Measurements from ENCODE around the gene ZMAT1. TPM values are rescaled to one million over a fixed set of nuclear protein-coding genes. Genes with fewer than 3 reads are reported as not detected.
"Not testable (repeated sequence)": the region's sequence is repeated elsewhere in the genome, so short reads cannot be mapped to it uniquely, and the experiment has no call there.

ZMAT1 gene
- polyA plus RNA-seq, 2 of the 4 experiments (the other 2 are of a cell fraction): 0.03 to 0.59 TPM

DNA sequence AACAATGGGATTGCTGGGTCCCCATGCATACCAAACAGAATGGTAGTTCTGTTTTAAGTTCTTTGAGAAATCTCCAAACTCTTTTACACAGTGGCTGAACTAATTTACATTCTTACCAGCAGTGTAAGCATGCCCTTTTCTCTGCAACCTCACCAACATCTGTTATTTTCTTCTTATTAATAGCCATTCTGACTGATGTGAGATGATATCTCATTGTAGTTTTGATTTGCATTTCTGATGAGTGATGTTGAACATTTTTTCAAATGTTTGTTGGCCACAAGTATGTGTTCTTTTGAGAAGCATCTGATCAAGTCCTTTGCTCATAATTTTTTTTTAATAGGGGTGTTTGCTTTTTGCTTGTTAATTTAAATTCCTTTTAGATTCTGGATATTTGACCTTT, 41.2 kb upstream of the ZMAT1 start (continued):
- TF ChIP-seq, protein P1, sequence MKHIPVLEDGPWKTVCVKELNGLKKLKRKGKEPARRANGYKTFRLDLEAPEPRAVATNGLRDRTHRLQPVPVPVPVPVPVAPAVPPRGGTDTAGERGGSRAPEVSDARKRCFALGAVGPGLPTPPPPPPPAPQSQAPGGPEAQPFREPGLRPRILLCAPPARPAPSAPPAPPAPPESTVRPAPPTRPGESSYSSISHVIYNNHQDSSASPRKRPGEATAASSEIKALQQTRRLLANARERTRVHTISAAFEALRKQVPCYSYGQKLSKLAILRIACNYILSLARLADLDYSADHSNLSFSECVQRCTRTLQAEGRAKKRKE (CRISPR knock-in tag; IDR thresholded peaks at IDR 0.05; ENCODE audit: low read depth): no peak
- TF ChIP-seq ZSCAN20 (CRISPR knock-in tag; IDR thresholded peaks at IDR 0.05): no peak

DNA sequence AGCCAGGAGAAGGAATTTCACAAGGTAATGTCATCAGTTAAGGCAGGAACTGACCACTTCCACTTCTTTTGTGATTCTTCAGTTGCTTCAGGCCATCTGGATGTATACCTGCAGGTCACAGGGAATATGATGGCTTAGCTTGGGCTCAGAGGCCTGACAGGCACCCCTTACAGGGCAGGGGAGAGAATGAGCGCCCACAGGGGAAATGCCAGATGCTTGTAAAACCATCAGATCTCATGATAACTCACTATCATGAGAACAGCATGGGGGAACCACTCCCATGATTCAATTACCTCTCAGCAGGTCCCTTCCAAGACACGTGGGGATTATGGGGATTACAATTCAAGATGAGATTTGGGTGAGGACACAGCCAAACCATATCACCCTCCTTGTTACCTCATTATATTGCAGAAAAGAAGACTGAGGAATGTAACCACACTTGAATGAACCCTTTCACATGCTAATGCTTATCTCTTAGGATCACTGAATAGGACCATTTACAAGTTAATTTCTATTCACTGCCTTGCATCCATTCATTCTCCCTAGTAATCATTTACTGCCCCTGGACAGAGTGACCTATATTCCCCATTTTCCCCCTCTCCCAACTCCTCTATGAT, 33.2 kb upstream of the ZMAT1 start:
- ATAC-seq; H3K4me3 ChIP-seq; H3K9me3 ChIP-seq; H3K4me2 ChIP-seq; CTCF ChIA-PET; H3K27ac ChIP-seq; H3K4me1 ChIP-seq; FAIRE-seq; POLR2A ChIA-PET; DNase-seq (ENCODE audit: low read depth in 1 of 2, low spot score in 1 of 2): not testable (repeated sequence)
- 4% methylated on average over 2 of the region's 2 CpGs for whole genome bisulfite sequencing (ENCODE audit: missing lambda C conversion rate)

DNA sequence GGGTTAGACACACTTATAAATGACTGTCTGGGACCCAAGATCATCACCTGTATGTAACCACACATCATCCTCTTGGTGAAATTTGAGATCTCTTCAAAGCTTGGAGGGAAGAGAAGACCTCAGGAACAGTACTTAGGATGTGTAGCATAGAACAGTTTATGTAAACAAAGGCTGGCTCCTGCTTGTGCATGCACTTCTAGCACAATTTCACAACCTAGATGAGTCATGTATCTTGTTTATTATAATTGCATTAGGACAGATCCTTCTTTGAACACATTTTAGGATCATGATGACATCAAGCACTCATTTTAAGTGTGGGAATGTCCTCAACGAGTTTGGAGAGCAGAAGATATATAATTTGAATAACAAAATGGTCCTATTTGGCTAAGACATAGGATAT, 26.3 kb upstream of the ZMAT1 start:
- Histone ChIP-seq H3K27ac (no peak overlapping the region), H3K4me3 (no peak overlapping the region), H3K4me2 (no peak overlapping the region), H3K9me3 (no peaks in the 10 kb centered on the region), H3K4me1 (no peaks in the 10 kb centered on the region)
- WGBS (ENCODE audit: missing lambda C conversion rate): 0% methylated on average over 1 of the region's 1 CpG
- CTCF ChIA-PET: no interaction called here
- POLR2A ChIA-PET: no interaction called here
- DNase-seq (ENCODE audit: low read depth in 1 of 2, low spot score in 1 of 2) (no peak), ATAC-seq (no peak), FAIRE-seq (no peak)
- TF ChIP-seq POLR2AphosphoS2 (conservative IDR thresholded peaks at IDR 0.05; ENCODE audit: low read length) (no peak), SMC3 (IDR thresholded peaks at IDR 0.05) (no peak), RAD21 (conservative IDR thresholded peaks at IDR 0.05 in 1 of 2, IDR thresholded peaks at IDR 0.05 in 1 of 2) (no peak)

DNA sequence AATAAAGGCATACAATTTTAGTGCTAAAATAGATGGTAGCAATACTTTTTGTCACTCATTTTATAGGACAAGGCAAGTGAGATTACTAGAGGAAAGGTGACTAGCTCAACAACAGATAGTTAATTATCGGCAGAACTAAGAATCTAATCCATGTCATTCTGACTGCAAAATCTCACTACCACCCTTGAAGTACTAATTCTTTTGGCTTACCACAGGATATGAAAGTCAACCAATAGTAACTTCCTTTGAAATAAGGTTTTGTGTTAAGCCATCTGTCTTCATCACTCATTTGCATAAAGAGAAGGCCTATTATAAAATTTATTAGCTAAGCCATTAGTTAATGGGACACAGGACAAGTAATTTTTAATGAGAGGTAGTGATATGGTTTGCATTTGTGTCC, 25.3 kb upstream of the ZMAT1 start:
- Histone ChIP-seq H3K4me2 (no peak overlapping the region), H3K4me3 (no peak overlapping the region), H3K9me3 (no peaks in the 10 kb centered on the region), H3K27ac (no peak overlapping the region), H3K4me1 (no peaks in the 10 kb centered on the region)
- TF ChIP-seq HEYL (CRISPR knock-in tag; IDR thresholded peaks at IDR 0.05) (no peak), CHD4 (IDR thresholded peaks at IDR 0.05; ENCODE audit: borderline replicate concordance) (no peak), NR3C1 (IDR thresholded peaks at IDR 0.05) (no peak), JUNB (IDR thresholded peaks at IDR 0.05) (no peak), HOXA7 (CRISPR knock-in tag; IDR thresholded peaks at IDR 0.05) (no peak), SMC3 (IDR thresholded peaks at IDR 0.05) (no peak), PHF8 (IDR thresholded peaks at IDR 0.05; ENCODE audit: borderline replicate concordance, low read depth) (no peak), HOXB5 (CRISPR knock-in tag; IDR thresholded peaks at IDR 0.05) (no peak), TFCP2L1 (CRISPR knock-in tag; IDR thresholded peaks at IDR 0.05) (no peak), EP300 (IDR thresholded peaks at IDR 0.05) (no peak), ESRRA (IDR thresholded peaks at IDR 0.05; ENCODE audit: borderline replicate concordance, low read length) (no peak), JUN (IDR thresholded peaks at IDR 0.05) (no peak), EHF (CRISPR knock-in tag; IDR thresholded peaks at IDR 0.05) (no peak)
- TF ChIP-seq, protein P2, sequence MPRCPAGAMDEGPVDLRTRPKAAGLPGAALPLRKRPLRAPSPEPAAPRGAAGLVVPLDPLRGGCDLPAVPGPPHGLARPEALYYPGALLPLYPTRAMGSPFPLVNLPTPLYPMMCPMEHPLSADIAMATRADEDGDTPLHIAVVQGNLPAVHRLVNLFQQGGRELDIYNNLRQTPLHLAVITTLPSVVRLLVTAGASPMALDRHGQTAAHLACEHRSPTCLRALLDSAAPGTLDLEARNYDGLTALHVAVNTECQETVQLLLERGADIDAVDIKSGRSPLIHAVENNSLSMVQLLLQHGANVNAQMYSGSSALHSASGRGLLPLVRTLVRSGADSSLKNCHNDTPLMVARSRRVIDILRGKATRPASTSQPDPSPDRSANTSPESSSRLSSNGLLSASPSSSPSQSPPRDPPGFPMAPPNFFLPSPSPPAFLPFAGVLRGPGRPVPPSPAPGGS (IDR thresholded peaks at IDR 0.05): no peak
- 55% methylated on average over 1 of the region's 1 CpG for WGBS (ENCODE audit: missing lambda C conversion rate)
- CTCF ChIA-PET: no interaction called here
- no peak for ATAC-seq
- POLR2A ChIA-PET: no interaction called here
- no peak for FAIRE-seq
- DNase-seq (ENCODE audit: low read depth in 1 of 2, low spot score in 1 of 2): no peak

DNA sequence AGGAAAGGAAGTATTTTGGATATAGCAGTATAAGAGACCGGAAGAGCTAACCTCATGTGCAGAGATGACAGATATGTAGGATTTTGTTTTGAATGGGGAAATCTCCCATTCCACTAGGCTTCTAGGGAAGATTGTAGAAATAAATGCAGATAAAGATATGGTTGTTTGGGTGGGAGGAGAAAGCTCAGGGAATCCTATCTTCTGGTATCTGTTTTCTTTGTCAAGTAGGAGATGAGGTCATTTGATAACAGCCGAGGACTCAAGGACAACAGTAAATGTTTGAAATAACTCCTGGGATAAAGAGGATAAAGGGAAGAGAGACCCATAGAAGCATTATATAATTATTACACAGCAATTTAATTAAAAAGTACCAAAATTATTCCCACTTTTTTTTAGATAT, 24.7 kb upstream of the ZMAT1 start:
- Histone ChIP-seq H3K4me2 (no peak overlapping the region), H3K4me1 (no peaks in the 10 kb centered on the region), H3K9me3 (no peaks in the 10 kb centered on the region), H3K27ac (no peak overlapping the region), H3K4me3 (no peak overlapping the region)
- DNase-seq (ENCODE audit: low read depth in 1 of 2, low spot score in 1 of 2): no peak
- no peak for ATAC-seq
- 0% methylated on average over 2 of the region's 2 CpGs for WGBS (ENCODE audit: missing lambda C conversion rate)
- no peak for FAIRE-seq
- ChIA-PET POLR2A (no interaction called here), CTCF (no interaction called here)
- TF ChIP-seq, protein P3, sequence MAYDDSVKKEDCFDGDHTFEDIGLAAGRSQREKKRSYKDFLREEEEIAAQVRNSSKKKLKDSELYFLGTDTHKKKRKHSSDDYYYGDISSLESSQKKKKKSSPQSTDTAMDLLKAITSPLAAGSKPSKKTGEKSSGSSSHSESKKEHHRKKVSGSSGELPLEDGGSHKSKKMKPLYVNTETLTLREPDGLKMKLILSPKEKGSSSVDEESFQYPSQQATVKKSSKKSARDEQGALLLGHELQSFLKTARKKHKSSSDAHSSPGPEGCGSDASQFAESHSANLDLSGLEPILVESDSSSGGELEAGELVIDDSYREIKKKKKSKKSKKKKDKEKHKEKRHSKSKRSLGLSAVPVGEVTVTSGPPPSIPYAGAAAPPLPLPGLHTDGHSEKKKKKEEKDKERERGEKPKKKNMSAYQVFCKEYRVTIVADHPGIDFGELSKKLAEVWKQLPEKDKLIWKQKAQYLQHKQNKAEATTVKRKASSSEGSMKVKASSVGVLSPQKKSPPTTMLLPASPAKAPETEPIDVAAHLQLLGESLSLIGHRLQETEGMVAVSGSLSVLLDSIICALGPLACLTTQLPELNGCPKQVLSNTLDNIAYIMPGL (CRISPR knock-in tag; IDR thresholded peaks at IDR 0.05; ENCODE audit: borderline replicate concordance): no peak
- TF ChIP-seq CHD2 (IDR thresholded peaks at IDR 0.05; ENCODE audit: low read length, partially characterized antibody) (no peak), SMC3 (IDR thresholded peaks at IDR 0.05) (no peak), HEYL (CRISPR knock-in tag; IDR thresholded peaks at IDR 0.05) (no peak), JUN (IDR thresholded peaks at IDR 0.05) (no peak), HOXA7 (CRISPR knock-in tag; IDR thresholded peaks at IDR 0.05) (no peak), CHD4 (IDR thresholded peaks at IDR 0.05; ENCODE audit: borderline replicate concordance) (no peak), TP53 (CRISPR knock-in tag; IDR thresholded peaks at IDR 0.05) (no peak), KDM5A (IDR thresholded peaks at IDR 0.05) (no peak), PHF8 (IDR thresholded peaks at IDR 0.05; ENCODE audit: borderline replicate concordance, low read depth) (no peak), FOSL2 (IDR thresholded peaks at IDR 0.05) (no peak), FOSL2 (CRISPR knock-in tag; IDR thresholded peaks at IDR 0.05) (no peak), GATA3 (IDR thresholded peaks at IDR 0.05; ENCODE audit: borderline replicate concordance) (no peak)
- TF ChIP-seq, protein P4, sequence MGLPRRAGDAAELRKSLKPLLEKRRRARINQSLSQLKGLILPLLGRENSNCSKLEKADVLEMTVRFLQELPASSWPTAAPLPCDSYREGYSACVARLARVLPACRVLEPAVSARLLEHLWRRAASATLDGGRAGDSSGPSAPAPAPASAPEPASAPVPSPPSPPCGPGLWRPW (IDR thresholded peaks at IDR 0.05): no peak

All from A549 (cell line).